Stomach (tissue), 4 donors: ENCODE data around the gene DDX51.

Experiments
- EP300 ChIP-seq: sonication (generic); formaldehyde crosslinking; IDR thresholded peaks from one replicate; pipeline ENCODE4 v1.6.1; 2017; ENCODE audit warnings: antibody characterized with exemption
- POLR2A ChIP-seq, 4 donors: fragments of 450-650 bp; IDR thresholded peaks; one replicate each; pipeline ENCODE4 v1.6.1; 2016; ENCODE audit warnings: antibody characterized with exemption in 4 of 4, control low read depth in 2 of 4, mild to moderate bottlenecking in 1 of 4, moderate library complexity in 1 of 4
- TF ChIP-seq, protein P1 (sequence below), 7 experiments: fragments of 450-650 bp in 4 of 7; fragments of 200-600 bp in 3 of 7; sonication (generic) in 3 of 7; IDR thresholded peaks; one replicate each; pipeline ENCODE4 v1.5.1; 2016 to 2019; ENCODE audit warnings: antibody characterized with exemption in 7 of 7, control low read depth in 2 of 7, mild to moderate bottlenecking in 1 of 7

- TF ChIP-seq, protein P1, sequence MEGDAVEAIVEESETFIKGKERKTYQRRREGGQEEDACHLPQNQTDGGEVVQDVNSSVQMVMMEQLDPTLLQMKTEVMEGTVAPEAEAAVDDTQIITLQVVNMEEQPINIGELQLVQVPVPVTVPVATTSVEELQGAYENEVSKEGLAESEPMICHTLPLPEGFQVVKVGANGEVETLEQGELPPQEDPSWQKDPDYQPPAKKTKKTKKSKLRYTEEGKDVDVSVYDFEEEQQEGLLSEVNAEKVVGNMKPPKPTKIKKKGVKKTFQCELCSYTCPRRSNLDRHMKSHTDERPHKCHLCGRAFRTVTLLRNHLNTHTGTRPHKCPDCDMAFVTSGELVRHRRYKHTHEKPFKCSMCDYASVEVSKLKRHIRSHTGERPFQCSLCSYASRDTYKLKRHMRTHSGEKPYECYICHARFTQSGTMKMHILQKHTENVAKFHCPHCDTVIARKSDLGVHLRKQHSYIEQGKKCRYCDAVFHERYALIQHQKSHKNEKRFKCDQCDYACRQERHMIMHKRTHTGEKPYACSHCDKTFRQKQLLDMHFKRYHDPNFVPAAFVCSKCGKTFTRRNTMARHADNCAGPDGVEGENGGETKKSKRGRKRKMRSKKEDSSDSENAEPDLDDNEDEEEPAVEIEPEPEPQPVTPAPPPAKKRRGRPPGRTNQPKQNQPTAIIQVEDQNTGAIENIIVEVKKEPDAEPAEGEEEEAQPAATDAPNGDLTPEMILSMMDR (IDR thresholded peaks at IDR 0.05): no peak
- TF ChIP-seq EP300 (no peak), POLR2A (IDR thresholded peaks at IDR 0.05) (no peak)
Measured at GRCh38 chr12:132148368-132149045, 4.4 kb upstream of the DDX51 start.
